IMR-90 (cell line): ENCODE data around the gene JAGN1. TPM values are rescaled to one million over a fixed set of nuclear protein-coding genes. Genes with fewer than 3 reads are reported as not detected.

ENCODE experiments used
- ATAC-seq: fragments of 200-7000 bp; cut with Tn5 transposase; 2 replicates; pipeline ENCODE4 v1.9.1; 2020; ENCODE audit warnings: low read depth, mild to moderate bottlenecking, moderate library complexity
- BruUV-seq: library from RNA; stranded (reverse); fragments of 400-500 nt; replicated peaks from 2 replicates; lab custom pipeline; 2021; lab: Mats Ljungman, UMichigan
- CTCF ChIA-PET: fragments of 300-600 bp; formaldehyde crosslinking; extraction: SDS; loops from one replicate; lab custom pipeline; 2021; ENCODE audit warnings: antibody characterized with exemption; lab: Yijun Ruan, JAX
- POLR2A ChIA-PET: fragments of 300-600 bp; sonication (Branson Sonifier 250); formaldehyde crosslinking; loops from one replicate; lab custom pipeline; 2022; ENCODE audit warnings: antibody characterized with exemption; ENCODE audit not compliant: unreplicated experiment; lab: Charles Lee
- DNase-seq: peaks from one replicate; pipeline ENCODE4 v3.0.0; 2013
- H2AFZ ChIP-seq: replicated peaks from 2 replicates; pipeline ENCODE3; 2013; ENCODE audit warnings: low read length, mild to moderate bottlenecking; ENCODE audit not compliant: poor library complexity
- H2AK5ac ChIP-seq: 2 replicates; pipeline ENCODE4 v1.6.1; 2013; ENCODE audit warnings: low read depth, low read length, inconsistent platforms
- H2AK9ac ChIP-seq: replicated peaks from 2 replicates; pipeline ENCODE3; 2013; ENCODE audit warnings: mild to moderate bottlenecking, low read depth, low read length, moderate library complexity; ENCODE audit not compliant: poor library complexity
- H2BK120ac ChIP-seq: 2 replicates; pipeline ENCODE4 v1.6.1; 2013; ENCODE audit warnings: low read depth, low read length, inconsistent platforms
- H2BK15ac ChIP-seq: 3 replicates; pipeline ENCODE4 v1.6.1; 2013; ENCODE audit warnings: low read depth, low read length, inconsistent platforms
- H2BK20ac ChIP-seq: 2 replicates; pipeline ENCODE4 v1.6.1; 2013; ENCODE audit warnings: low read depth, mild to moderate bottlenecking, inconsistent platforms, low read length, moderate library complexity
- H2BK5ac ChIP-seq: 2 replicates; pipeline ENCODE4 v1.6.1; 2013; ENCODE audit warnings: mild to moderate bottlenecking, low read depth, low read length, inconsistent platforms; ENCODE audit not compliant: poor library complexity, severe bottlenecking
- H3K14ac ChIP-seq: replicated peaks from 2 replicates; pipeline ENCODE4 v1.6.1; 2013; ENCODE audit warnings: low read depth, low read length, inconsistent platforms
- H3K18ac ChIP-seq: 2 replicates; pipeline ENCODE4 v1.6.1; 2013; ENCODE audit warnings: low read depth, low read length, control low read depth
- H3K23ac ChIP-seq: 2 replicates; pipeline ENCODE4 v1.6.1; 2013; ENCODE audit warnings: low read depth, low read length, inconsistent platforms
- H3K27ac ChIP-seq: 2 replicates; pipeline ENCODE4 v1.5.1; 2013; ENCODE audit warnings: mild to moderate bottlenecking, control low read depth, low read length; ENCODE audit not compliant: insufficient read depth
- H3K27me3 ChIP-seq: 2 replicates; pipeline ENCODE4 v1.6.1; 2013; ENCODE audit warnings: low read length; ENCODE audit not compliant: control insufficient read depth, insufficient read depth
- H3K36me3 ChIP-seq: 2 replicates; pipeline ENCODE4 v1.6.1; 2013; ENCODE audit warnings: low read length, mixed read lengths; ENCODE audit not compliant: control insufficient read depth, insufficient read depth
- H3K4ac ChIP-seq: 2 replicates; pipeline ENCODE4 v1.6.1; 2013; ENCODE audit warnings: low read depth, low read length, inconsistent platforms
- H3K4me1 ChIP-seq: 2 replicates; pipeline ENCODE4 v1.6.1; 2013; ENCODE audit warnings: low read length, mixed read lengths; ENCODE audit not compliant: control insufficient read depth, insufficient read depth
- H3K4me2 ChIP-seq: 2 replicates; pipeline ENCODE4 v1.6.1; 2013; ENCODE audit warnings: low read depth, mild to moderate bottlenecking, control low read depth, low read length, moderate library complexity
- H3K4me3 ChIP-seq: 2 replicates; pipeline ENCODE4 v1.5.1; 2013; ENCODE audit warnings: low read depth, mild to moderate bottlenecking, control low read depth, low read length, moderate library complexity; ENCODE audit not compliant: insufficient read depth
- H3K56ac ChIP-seq: 2 replicates; pipeline ENCODE4 v1.6.1; 2013; ENCODE audit warnings: low read length, inconsistent platforms; ENCODE audit not compliant: insufficient read depth; ENCODE audit errors: extremely low read depth
- H3K79me1 ChIP-seq, 2 experiments: 2 replicates each; pipeline ENCODE4 v1.6.1; 2013; ENCODE audit warnings: low read length in 2 of 2, inconsistent platforms in 1 of 2, low read depth in 1 of 2
- H3K9ac ChIP-seq: 2 replicates; pipeline ENCODE4 v1.6.1; 2013; ENCODE audit warnings: low read depth, low read length, control low read depth
- H3K9me1 ChIP-seq: 2 replicates; pipeline ENCODE4 v1.6.1; 2013; ENCODE audit warnings: low read length, inconsistent platforms; ENCODE audit not compliant: insufficient read depth
- H3K9me3 ChIP-seq: 2 replicates; pipeline ENCODE4 v1.6.1; 2013; ENCODE audit warnings: low read length; ENCODE audit not compliant: control insufficient read depth, insufficient read depth
- H4K20me1 ChIP-seq: 2 replicates; pipeline ENCODE4 v1.6.1; 2013; ENCODE audit warnings: low read length, inconsistent platforms; ENCODE audit not compliant: insufficient read depth
- H4K5ac ChIP-seq: 2 replicates; pipeline ENCODE4 v1.6.1; 2013; ENCODE audit warnings: mild to moderate bottlenecking, low read depth, low read length, control low read depth
- H4K8ac ChIP-seq, 2 experiments: 2 replicates each; pipeline ENCODE4 v1.6.1; 2013; ENCODE audit warnings: low read depth in 2 of 2, low read length in 2 of 2, control low read depth in 1 of 2, inconsistent platforms in 1 of 2
- H4K91ac ChIP-seq: 2 replicates; pipeline ENCODE4 v1.6.1; 2013; ENCODE audit warnings: low read depth, low read length, inconsistent platforms; ENCODE audit not compliant: insufficient read depth
- CEBPB ChIP-seq: IDR thresholded peaks from 2 replicates; pipeline ENCODE4 v1.6.1; 2012; ENCODE audit warnings: low read depth, low read length, improper control_type of control experiment
- CHD1 ChIP-seq: IDR thresholded peaks from 2 replicates; pipeline ENCODE4 v1.6.1; 2012; ENCODE audit warnings: low read depth, low read length, improper control_type of control experiment
- MAZ ChIP-seq: IDR thresholded peaks from 2 replicates; pipeline ENCODE4 v1.6.1; 2012; ENCODE audit warnings: low read depth, mild to moderate bottlenecking, low read length, improper control_type of control experiment, moderate library complexity, borderline replicate concordance
- MXI1 ChIP-seq: IDR thresholded peaks from 2 replicates; pipeline ENCODE4 v1.6.1; 2012; ENCODE audit warnings: low read depth, mild to moderate bottlenecking, low read length, moderate library complexity, borderline replicate concordance
- POLR2A ChIP-seq: IDR thresholded peaks from 2 replicates; pipeline ENCODE4 v1.6.1; 2012; ENCODE audit warnings: mild to moderate bottlenecking, low read depth, low read length
- RAD21 ChIP-seq: IDR thresholded peaks from 2 replicates; pipeline ENCODE4 v1.6.1; 2012; ENCODE audit warnings: low read length, improper control_type of control experiment
- RFX5 ChIP-seq: IDR thresholded peaks from 2 replicates; pipeline ENCODE4 v1.8.0; 2012; ENCODE audit warnings: low read depth, mild to moderate bottlenecking, low read length, moderate library complexity
- WGBS, 2 experiments: methylation state at CpG; one replicate each; pipeline versions ENCODE4 v1.1.5 to v1.1.7; 2013; ENCODE audit warnings: missing lambda C conversion rate in 2 of 2; ENCODE audit not compliant: insufficient read length in 1 of 2; ENCODE audit errors: extremely low coverage in 2 of 2; 5-methylcytosine and 5-hydroxymethylcytosine counted together
- dilution Hi-C: fragments of 300-500 bp; cut with HindIII; formaldehyde crosslinking; loops from one replicate; pipeline ENCODE4 v1.14.3; 2018; ENCODE audit warnings: low sequenced_read_pairs; ENCODE audit not compliant: unreplicated experiment
- in situ Hi-C: fragments of 300-500 bp; cut with MboI; formaldehyde crosslinking; loops from 3 replicates; pipeline ENCODE4 v1.14.3; 2019; ENCODE audit warnings: low sequenced_read_pairs, inconsistent platforms, mixed read lengths
- intact Hi-C: fragments of 100-400 bp; cut with micrococcal nuclease; formaldehyde crosslinking; loops from 2 replicates; pipeline ENCODE4 v1.10.0; 2022
- polyA plus RNA-seq, 3 experiments: library from polyadenylated mRNA; depleted of rRNA; stranded (reverse); fragments of >200 nt; gene quantifications; 2 replicates each; pipeline ENCODE4 v1.2.3, GENCODE V29; 2012; ENCODE audit warnings: low replicate concordance in 1 of 3
- total RNA-seq: library from RNA; depleted of rRNA; stranded (reverse); fragments of >200 nt; gene quantifications from 2 replicates; pipeline ENCODE4 v1.2.3, GENCODE V29; 2012

The JAGN1 gene
- total and polyA plus RNA-seq, 2 of the 4 experiments (the other 2 are of a cell fraction) = 32.7 to 39.3 TPM

- no peak overlapping the region; the same call in 1 of the 2 replicates for H4K91ac ChIP-seq
- peak overlapping the region; percentile 69; the same call in 1 of the 3 replicates for H2BK15ac ChIP-seq
- 0 out of 2 replicates have a peak overlapping the region, but pooled peaks have one; percentile 11 for H3K23ac ChIP-seq
- H3K9me1 ChIP-seq = peaks cover 19% of the 10 kb centered on the region
- H3K56ac ChIP-seq = no peak overlapping the region
- intact Hi-C loops = no loop called here
- H2BK120ac ChIP-seq = peak overlapping the region; percentile 32; the same call in 1 of the 2 replicates
- no peak overlapping the region for H3K4me2 ChIP-seq
- peak overlapping the region; percentile 45 for H3K4ac ChIP-seq
- peaks cover 11% of the 10 kb centered on the region for H3K4me1 ChIP-seq
- ChIA-PET POLR2A (no interaction called here), CTCF (no interaction called here)
- H2BK20ac ChIP-seq = peak overlapping the region; percentile 64; the same call in 1 of the 2 replicates
- TF ChIP-seq CHD1 (no peak), POLR2A (no peak), MAZ (no peak), RFX5 (no peak), RAD21 (no peak), MXI1 (no peak), CEBPB (no peak)
- H2AK9ac ChIP-seq = peak overlapping the region; percentile 83
- H3K4me3 ChIP-seq = no peak overlapping the region
- H2AK5ac ChIP-seq = peak overlapping the region; percentile 64; the same call in 1 of the 2 replicates
- ATAC-seq (no peak), DNase-seq (no peak)
- H3K9ac ChIP-seq = no peak overlapping the region
- in situ Hi-C loops = no loop called here
- no peak overlapping the region for H3K27ac ChIP-seq
- peak overlapping the region; percentile 57 for H2AFZ ChIP-seq
- BruUV-seq = no TSS peak
- no peaks in the 10 kb centered on the region for H3K9me3 ChIP-seq
- H3K14ac ChIP-seq = peak overlapping the region; percentile 77; the same call in 1 of the 2 replicates
- H3K27me3 ChIP-seq = no peaks in the 10 kb centered on the region
- H3K18ac ChIP-seq = no peak overlapping the region
- WGBS, 2 experiments = no CpG with 5 or more reads among the region's 4 CpGs
- no peak overlapping the region for H4K5ac ChIP-seq
- peak overlapping the region; percentile 24 to 57; a peak in 2 of 4 replicates for H4K8ac ChIP-seq
- peaks cover 0 to 16% of the 10 kb centered on the region in 2 experiments; a peak in 2 of 4 replicates for H3K79me1 ChIP-seq
- no peaks in the 10 kb centered on the region for H3K36me3 ChIP-seq
- dilution Hi-C loops = no loop called here
- H4K20me1 ChIP-seq = no peaks in the 10 kb centered on the region
- H2BK5ac ChIP-seq = peak overlapping the region; percentile 32
These were observed 13.5 kb downstream of the JAGN1 start for GRCh38 chr3:9903904-9904303.
